Inflammatory macrophage treated with lipopolysaccharide for 4 hours (primary cell): Measurements from ENCODE around the gene SUN1.
"Not testable (repeated sequence)": the region's sequence is repeated elsewhere in the genome, so short reads cannot be mapped to it uniquely, and the experiment has no call there.

ENCODE experiments used
- DNase-seq: peaks from one replicate; pipeline ENCODE4 v3.0.0-alpha.2; 2020

Gene SUN1

GRCh38 chr7:832167-832967, at the start of gene SUN1:
Gene SUN1, plus strand, starts transcription at chr7:832476. Its CDS starts 49 bp downstream, at chr7:832525.
- DNase-seq: no peak

GRCh38 chr7:782718-783449, 49.4 kb upstream of the SUN1 start:
- DNase-seq: no peak

- no peak for DNase-seq
Observed at GRCh38 chr7:783556-784490, 48.5 kb upstream of the SUN1 start.

GRCh38 chr7:784971-785370, 47.3 kb upstream of the SUN1 start:
- no peak for DNase-seq

- DNase-seq: no peak
Observed at GRCh38 chr7:785416-785815, 46.9 kb upstream of the SUN1 start.

GRCh38 chr7:786472-787255, 45.6 kb upstream of the SUN1 start:
- peak; percentile 44 for DNase-seq

- no peak for DNase-seq
Observed at GRCh38 chr7:787332-788240, 44.7 kb upstream of the SUN1 start.

- no peak for DNase-seq
Observed at GRCh38 chr7:791519-791918, 40.8 kb upstream of the SUN1 start.

- no peak for DNase-seq
Observed at GRCh38 chr7:794207-794606, 38.1 kb upstream of the SUN1 start.

GRCh38 chr7:794671-795329, 37.5 kb upstream of the SUN1 start:
- no peak for DNase-seq

- not testable (repeated sequence) for DNase-seq
Observed at GRCh38 chr7:796434-797169, 35.7 kb upstream of the SUN1 start.

- no peak for DNase-seq
Observed at GRCh38 chr7:798921-799470, 33.3 kb upstream of the SUN1 start.

GRCh38 chr7:800692-801091, 31.6 kb upstream of the SUN1 start:
- no peak for DNase-seq

- DNase-seq: not testable (repeated sequence)
Observed at GRCh38 chr7:801351-801750, 30.9 kb upstream of the SUN1 start.

- no peak for DNase-seq
Observed at GRCh38 chr7:801940-802381, 30.3 kb upstream of the SUN1 start.

- no peak for DNase-seq
Observed at GRCh38 chr7:802500-803242, 29.6 kb upstream of the SUN1 start.

GRCh38 chr7:803243-803635, 29.0 kb upstream of the SUN1 start:
- no peak for DNase-seq

- DNase-seq: not testable (repeated sequence)
Observed at GRCh38 chr7:803796-804195, 28.5 kb upstream of the SUN1 start.

- DNase-seq: peak; percentile 5
Observed at GRCh38 chr7:805261-805660, 27.0 kb upstream of the SUN1 start.
